Measurements from ENCODE around the gene MYOT. TPM values are rescaled to one million over a fixed set of nuclear protein-coding genes. Genes with fewer than 3 reads are reported as not detected.

Gene MYOT
- total RNA-seq, 4 donors from 2014 or later: 19.4 to 35.6 (median 30.0) TPM

DNA sequence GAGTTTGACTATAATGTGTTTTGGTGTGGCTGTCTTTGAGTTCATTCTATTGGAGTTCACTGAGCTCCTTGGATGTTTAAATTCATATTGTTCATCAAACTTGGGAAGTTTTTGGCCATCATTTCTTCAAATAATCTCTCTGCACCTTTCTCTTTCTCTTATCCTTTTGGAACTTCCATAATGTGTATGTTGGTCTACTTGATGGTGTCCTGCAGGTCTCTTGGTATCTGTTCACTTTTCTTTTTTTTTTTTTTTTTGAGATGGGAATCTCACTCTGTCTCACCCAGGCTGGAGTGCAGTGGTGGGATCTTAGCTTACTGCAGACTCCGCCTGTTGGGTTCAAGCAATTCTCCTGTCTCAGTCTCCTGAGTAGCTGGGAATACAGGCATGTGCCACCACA, 49.3 kb downstream of the MYOT start:
- Histone ChIP-seq H3K4me3 (no peak overlapping the region), H3K36me3 (no peaks in the 10 kb centered on the region), H3K9me3 (peaks cover 0 to 8% (median 2%) of the 10 kb centered on the region in 4 donors), H3K27me3 (no peaks in the 10 kb centered on the region), H3K4me1 (peaks cover 0 to 4% (median under 1%) of the 10 kb centered on the region in 4 donors), H3K27ac (replicated peaks in 1 of 4) (no peak overlapping the region)
- no peak for DNase-seq (ENCODE audit: extremely low spot score)
- TF ChIP-seq, protein P1, sequence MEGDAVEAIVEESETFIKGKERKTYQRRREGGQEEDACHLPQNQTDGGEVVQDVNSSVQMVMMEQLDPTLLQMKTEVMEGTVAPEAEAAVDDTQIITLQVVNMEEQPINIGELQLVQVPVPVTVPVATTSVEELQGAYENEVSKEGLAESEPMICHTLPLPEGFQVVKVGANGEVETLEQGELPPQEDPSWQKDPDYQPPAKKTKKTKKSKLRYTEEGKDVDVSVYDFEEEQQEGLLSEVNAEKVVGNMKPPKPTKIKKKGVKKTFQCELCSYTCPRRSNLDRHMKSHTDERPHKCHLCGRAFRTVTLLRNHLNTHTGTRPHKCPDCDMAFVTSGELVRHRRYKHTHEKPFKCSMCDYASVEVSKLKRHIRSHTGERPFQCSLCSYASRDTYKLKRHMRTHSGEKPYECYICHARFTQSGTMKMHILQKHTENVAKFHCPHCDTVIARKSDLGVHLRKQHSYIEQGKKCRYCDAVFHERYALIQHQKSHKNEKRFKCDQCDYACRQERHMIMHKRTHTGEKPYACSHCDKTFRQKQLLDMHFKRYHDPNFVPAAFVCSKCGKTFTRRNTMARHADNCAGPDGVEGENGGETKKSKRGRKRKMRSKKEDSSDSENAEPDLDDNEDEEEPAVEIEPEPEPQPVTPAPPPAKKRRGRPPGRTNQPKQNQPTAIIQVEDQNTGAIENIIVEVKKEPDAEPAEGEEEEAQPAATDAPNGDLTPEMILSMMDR (IDR thresholded peaks at IDR 0.05): no peak
- TF ChIP-seq EP300 (IDR thresholded peaks at IDR 0.05) (no peak), POLR2A (IDR thresholded peaks at IDR 0.05; ENCODE audit: low read depth) (no peak), POLR2AphosphoS5 (IDR thresholded peaks at IDR 0.05) (no peak)
- intact Hi-C loops (cut with DNase I): no loop called here
- WGBS: 100% methylated on average over 1 of the region's 1 CpG

- H3K36me3 ChIP-seq: peaks cover 0 to 9% (median 2%) of the 10 kb centered on the region in 4 donors
- intact Hi-C loops (cut with DNase I): no loop called here
- TF ChIP-seq EP300 (IDR thresholded peaks at IDR 0.05) (no peak), POLR2AphosphoS5 (IDR thresholded peaks at IDR 0.05) (no peak), POLR2A (IDR thresholded peaks at IDR 0.05; ENCODE audit: low read depth) (no peak)
- TF ChIP-seq, protein P1 (IDR thresholded peaks at IDR 0.05): no peak
- no peaks in the 10 kb centered on the region for H3K9me3 ChIP-seq
- 67% methylated on average over 3 of the region's 3 CpGs for WGBS
- no peak overlapping the region for H3K4me3 ChIP-seq
- DNase-seq (ENCODE audit: extremely low spot score): no peak
- H3K27me3 ChIP-seq: no peaks in the 10 kb centered on the region
- peaks cover 0 to 26% (median 15%) of the 10 kb centered on the region in 4 donors for H3K4me1 ChIP-seq
- no peak overlapping the region for H3K27ac ChIP-seq (replicated peaks in 1 of 4)
Observed at GRCh38 chr5:137921931-137922330, 54.3 kb downstream of the MYOT start.

GRCh38 chr5:137923856-137924255, 56.2 kb downstream of the MYOT start:
- no peak for DNase-seq (ENCODE audit: extremely low spot score)
- peaks cover 0 to 26% (median 15%) of the 10 kb centered on the region in 4 donors for H3K4me1 ChIP-seq
- H3K36me3 ChIP-seq: peaks cover 0 to 19% (median 6%) of the 10 kb centered on the region in 4 donors
- TF ChIP-seq EP300 (IDR thresholded peaks at IDR 0.05): no peak
- TF ChIP-seq, protein P1 (IDR thresholded peaks at IDR 0.05): peak in 1 of 3 experiments; percentile 35
- TF ChIP-seq POLR2AphosphoS5 (IDR thresholded peaks at IDR 0.05): peak in 1 of 2 donors; percentile 35
- no peak for TF ChIP-seq POLR2A (IDR thresholded peaks at IDR 0.05; ENCODE audit: low read depth)
- H3K27me3 ChIP-seq: no peaks in the 10 kb centered on the region
- no peaks in the 10 kb centered on the region for H3K9me3 ChIP-seq
- intact Hi-C loops (cut with DNase I): no loop called here
- 20% methylated on average over 4 of the region's 4 CpGs for WGBS
- peak overlapping the region in 2 of 4 donors; percentile 13 to 43 for H3K27ac ChIP-seq (replicated peaks in 1 of 4)
- no peak overlapping the region for H3K4me3 ChIP-seq

DNA sequence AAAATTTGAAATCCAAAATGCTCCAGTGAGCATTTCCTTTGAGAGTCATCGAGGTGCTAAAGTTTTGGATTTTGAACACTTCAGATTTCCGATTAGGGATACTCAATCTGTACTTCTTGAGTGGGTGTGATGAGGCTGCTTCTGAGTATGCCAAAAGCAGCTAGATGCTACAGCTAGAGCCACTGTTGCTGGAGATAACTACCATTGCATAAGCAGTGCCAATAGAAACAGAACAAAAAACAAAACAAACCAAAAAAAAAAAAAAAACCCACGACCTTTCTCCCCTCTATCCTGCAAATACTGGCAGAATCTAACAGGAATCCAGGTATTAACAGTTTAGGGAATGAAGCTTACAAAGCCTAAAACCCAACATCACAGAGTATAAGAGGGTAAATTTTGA, 65.1 kb downstream of the MYOT start:
- intact Hi-C loops (cut with DNase I): no loop called here
- H3K27ac ChIP-seq (replicated peaks in 1 of 4): peak overlapping the region; percentile 36 to 59 (median 54)

More for the DNA sequence above, 65.1 kb downstream of the MYOT start:
- no peak for DNase-seq (ENCODE audit: extremely low spot score)
- 61% methylated on average over 3 of the region's 3 CpGs for WGBS
- Histone ChIP-seq H3K4me3 (no peak overlapping the region), H3K36me3 (peaks cover 0 to 30% (median 16%) of the 10 kb centered on the region in 4 donors), H3K4me1 (peaks cover 12 to 25% (median 17%) of the 10 kb centered on the region in 4 donors), H3K9me3 (no peaks in the 10 kb centered on the region), H3K27me3 (no peaks in the 10 kb centered on the region)
- no peak for TF ChIP-seq POLR2AphosphoS5 (IDR thresholded peaks at IDR 0.05)
- no peak for TF ChIP-seq POLR2A (IDR thresholded peaks at IDR 0.05; ENCODE audit: low read depth)
- TF ChIP-seq EP300 (IDR thresholded peaks at IDR 0.05): no peak
- TF ChIP-seq, protein P1 (IDR thresholded peaks at IDR 0.05): no peak
